Activated effector memory CD4-positive, alpha-beta T cell treated with Interleukin-2 at 50 U/mL for 16 hours (primary cell): Measurements from ENCODE around the gene SLC38A9.
"Not testable (repeated sequence)": the region's sequence is repeated elsewhere in the genome, so short reads cannot be mapped to it uniquely, and the experiment has no call there.

ENCODE experiments used
- DNase-seq: peaks from one replicate; pipeline ENCODE4 v3.0.0-alpha.2; 2020

SLC38A9 gene, protein sequence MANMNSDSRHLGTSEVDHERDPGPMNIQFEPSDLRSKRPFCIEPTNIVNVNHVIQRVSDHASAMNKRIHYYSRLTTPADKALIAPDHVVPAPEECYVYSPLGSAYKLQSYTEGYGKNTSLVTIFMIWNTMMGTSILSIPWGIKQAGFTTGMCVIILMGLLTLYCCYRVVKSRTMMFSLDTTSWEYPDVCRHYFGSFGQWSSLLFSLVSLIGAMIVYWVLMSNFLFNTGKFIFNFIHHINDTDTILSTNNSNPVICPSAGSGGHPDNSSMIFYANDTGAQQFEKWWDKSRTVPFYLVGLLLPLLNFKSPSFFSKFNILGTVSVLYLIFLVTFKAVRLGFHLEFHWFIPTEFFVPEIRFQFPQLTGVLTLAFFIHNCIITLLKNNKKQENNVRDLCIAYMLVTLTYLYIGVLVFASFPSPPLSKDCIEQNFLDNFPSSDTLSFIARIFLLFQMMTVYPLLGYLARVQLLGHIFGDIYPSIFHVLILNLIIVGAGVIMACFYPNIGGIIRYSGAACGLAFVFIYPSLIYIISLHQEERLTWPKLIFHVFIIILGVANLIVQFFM

DNA sequence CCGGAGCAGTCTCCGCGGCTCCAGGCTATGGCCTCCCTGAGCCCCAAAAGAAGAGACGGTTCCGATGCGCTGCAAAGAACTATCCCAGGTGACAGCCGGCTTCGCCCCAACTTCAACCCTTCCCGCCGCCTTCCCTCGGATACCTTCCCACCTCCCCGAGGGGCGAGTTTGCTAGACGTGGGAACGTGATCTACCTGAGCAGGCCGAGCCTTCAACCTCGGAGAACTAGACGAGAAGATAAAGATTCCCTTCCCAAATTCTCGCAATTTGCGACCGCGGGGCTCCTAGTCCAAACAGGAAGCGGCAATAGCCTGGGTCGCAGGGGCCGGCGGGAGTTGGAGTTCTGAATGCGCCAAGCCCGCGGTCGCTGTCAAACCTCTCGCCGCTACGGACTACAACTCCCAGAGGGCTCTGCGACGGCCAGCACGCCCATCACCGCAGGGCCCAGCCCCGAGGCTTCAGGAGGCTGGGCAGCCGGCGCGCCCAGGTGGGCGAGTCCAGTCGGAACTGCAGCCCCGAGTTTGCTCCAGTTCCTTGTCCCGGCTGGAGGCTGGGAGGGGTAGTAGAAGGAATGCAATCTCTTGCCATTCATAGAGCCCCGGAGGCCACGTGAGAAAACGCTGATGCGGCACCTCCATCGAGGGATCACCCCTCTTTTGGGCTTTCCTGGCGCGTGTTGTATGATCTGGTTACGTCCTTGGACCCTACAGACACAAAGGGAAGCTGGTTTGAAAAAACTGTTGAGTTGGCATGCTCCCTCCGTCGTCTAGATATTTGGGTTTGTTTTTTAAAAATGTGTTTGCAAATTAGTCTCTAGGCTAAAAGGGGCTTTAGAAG, at the start of gene SLC38A9:
SLC38A9 (minus strand) TSS at position 302 of the 837 bp plus-strand sequence. CDS start 14,366 bp downstream, outside the sequence.
- peak; percentile 84 for DNase-seq

DNA sequence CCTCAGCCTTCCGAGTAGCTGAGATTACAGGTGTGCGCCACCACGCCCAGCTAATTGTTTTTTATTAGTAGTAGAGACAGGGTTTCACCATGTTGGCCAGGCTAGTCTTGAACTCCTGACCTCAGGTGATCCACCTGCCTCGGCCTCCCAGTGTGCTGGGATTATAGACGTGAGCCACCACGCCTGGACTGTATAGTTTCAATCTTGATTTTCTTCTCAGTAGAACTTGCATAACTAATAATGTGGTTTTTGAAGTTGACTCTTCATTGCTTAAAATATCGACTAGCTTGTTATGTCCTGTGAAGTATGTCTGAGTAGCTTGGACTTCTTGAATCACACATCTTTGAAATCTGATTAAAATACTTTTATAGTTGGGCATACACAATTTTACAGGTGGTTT, 49.6 kb upstream of the SLC38A9 start:
- not testable (repeated sequence) for DNase-seq

DNA sequence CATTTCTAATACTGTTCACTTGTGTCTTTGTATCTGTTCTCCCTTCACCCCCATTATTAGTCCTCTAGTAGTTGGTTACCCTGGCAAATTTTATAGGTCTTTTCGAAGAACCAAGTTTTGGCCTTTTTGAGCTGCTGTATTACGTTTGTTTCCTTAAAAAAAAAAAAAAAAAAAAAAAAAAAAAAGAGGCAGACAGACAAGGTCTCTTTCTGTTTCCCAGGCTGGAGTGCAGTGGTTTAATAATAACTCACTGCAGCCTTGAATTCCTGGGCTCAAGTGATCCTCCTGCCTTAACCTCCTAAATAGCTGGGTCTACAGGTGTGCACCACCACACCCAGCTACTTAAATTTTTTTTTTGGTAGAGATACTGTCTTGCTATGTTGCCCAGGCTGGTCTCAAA, 46.6 kb upstream of the SLC38A9 start:
- DNase-seq, result no peak

DNA sequence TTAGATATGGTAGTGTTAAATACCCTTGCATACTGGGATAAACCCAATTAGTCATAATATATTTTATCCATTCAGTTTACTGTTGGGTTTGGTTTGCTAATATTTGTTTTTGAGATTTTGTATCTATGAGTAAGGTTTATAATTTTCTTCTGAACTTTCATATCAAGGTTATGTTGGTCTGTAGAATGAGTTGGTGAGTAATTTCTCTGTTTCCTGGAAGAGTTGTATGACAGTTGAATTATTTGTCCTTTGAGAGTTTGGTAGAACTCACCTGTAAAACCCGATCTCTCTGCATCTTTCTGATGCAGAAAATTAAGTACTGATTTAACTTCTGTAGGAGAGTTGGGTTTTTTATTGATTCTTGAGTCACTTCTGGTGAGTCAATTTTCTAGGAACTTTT, 46.1 kb upstream of the SLC38A9 start:
- DNase-seq, result no peak

DNA sequence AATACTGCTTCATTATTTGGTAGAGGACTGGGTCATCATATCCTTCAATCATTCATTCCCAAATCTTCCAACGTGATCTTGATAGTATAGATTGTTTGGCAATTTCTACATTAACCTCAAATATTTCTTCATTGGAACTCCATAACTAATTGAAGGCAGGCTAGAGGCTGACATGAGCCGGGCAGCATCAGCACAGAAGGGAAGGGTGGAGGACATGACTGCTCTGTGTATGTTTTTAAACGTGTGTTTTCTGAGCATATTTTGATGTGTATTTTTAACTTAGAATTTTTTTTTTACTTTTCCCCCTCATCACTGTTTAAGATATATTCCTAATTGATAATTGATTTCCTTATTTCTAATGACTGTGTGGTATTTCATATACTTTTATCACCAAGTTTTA, 38.4 kb upstream of the SLC38A9 start:
- DNase-seq, result no peak

DNA sequence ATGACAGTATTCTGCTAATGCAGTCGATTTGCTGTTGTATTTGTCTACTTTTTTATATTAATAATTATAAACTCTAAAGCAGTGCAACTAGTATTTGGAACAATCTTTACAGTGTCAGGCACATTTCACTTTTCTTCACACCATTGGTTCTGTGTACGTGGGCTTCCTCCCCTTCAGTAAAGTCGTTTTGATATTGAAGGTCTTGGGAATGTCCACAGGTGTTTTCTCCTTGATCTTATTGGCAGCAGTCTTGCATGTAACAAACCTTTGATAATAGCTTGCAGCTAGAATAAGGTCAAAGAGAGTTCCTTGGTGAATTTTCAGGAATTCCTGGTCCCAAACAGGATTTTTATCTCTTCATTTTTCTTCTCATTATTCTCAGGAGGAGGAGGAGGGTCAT, 37.9 kb upstream of the SLC38A9 start:
- no peak for DNase-seq

DNA sequence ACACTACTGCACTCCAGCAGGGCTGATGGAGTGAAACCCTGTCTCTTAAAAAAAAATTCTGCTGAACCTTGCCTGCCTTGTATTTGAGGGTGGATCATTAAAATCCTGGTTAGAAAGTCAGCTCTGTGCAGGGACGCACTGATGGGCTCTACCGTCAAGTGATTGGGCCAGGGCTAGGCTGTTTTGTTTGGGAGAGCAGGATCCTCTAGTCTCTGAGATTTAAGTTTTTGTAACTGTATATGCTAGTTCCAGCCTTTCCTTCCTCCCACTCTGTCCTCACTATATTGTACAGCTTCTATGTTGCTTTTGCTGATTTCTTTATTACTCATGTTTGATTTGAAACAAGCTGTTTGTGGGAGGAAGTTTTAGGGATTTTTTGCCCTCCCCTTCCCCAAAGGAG, 37.3 kb upstream of the SLC38A9 start:
- DNase-seq, result no peak

DNA sequence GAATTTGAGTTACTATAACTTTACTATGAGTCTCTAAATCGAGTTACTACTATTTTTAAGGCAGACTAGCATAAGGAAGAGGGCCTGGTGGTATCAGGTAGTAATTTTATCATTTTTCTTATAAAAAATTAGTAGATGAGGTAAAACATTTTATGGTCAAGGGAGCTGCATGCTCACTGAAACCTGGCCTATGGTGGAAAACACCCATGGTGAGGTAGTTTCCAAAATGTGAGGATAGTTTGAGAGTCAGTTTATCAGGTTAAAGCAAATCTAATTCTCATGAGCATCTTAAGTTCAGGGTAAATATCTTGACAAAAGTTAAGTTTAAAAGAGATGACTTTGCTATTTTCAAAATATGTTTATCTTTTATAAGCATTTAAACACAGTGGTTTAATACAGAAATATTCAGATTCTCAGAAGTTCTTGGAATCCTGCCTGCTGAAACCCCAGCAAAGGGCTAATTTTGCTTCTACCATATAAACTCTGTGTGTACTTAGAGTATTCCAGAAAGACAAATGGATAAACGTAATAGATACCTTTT, 35.7 kb upstream of the SLC38A9 start:
- DNase-seq, result no peak

DNA sequence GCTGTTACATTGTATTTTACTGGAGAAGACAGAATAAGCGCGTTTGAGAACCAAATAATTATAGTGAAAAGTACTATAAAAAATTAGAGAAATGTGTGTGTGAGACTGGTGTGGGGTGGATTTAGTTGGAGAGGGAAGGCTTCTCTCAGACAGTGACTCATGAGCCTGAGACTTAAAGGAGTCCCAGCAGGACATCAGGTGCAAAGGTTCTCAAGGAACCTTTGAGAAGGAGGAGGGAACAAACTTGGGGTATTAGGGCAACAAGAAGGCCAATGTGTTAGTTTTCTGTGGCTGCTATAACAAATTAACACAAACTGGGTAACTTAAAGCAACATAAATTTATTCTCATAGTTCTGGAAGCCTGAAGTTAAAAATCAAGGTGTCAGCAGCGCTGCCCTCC, 30.7 kb upstream of the SLC38A9 start:
- DNase-seq, result no peak

DNA sequence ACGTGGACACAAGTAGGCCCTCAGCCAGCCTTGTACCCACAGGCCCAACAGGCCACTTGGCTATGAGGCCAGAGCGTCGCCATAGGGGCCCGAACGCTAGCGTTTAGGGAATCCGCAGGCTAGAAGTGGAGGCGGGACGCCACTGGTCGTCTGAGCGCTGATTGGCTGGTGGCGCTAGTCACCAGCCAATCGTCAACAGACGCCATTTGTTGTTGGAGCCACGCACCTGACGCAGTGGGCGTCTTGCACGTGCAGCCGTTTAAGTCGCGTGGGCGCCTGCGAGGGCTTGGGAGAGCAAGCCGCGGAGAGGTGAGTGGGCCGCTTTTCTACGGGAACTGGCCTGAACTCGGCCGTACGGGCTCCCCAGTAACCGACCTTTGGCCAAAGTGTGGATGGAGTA, 25.7 kb upstream of the SLC38A9 start, which contains the start of gene DDX4:
DDX4 (plus strand) TSS at position 269 of the 400 bp plus-strand sequence. CDS start 903 bp downstream, outside the sequence.
- DNase-seq, result no peak

DNA sequence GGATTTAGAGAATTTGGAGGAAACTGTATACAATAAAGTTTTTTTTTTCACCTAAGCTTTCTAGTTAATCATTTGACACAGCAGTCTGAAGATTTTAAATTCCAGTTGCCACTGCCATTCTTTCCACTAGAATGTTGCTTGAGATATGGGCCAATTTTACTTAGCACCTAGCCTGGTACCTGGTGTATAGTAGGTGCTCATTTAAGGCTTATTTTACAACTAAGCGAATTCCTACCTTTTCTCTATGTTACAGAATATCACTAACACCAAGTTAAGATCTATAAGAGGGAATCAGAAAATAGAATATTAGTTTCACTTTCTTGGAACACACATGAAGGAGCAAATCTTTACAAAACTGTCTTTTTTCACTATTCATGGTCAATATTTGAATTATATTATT, 22.5 kb upstream of the SLC38A9 start:
- no peak for DNase-seq

DNA sequence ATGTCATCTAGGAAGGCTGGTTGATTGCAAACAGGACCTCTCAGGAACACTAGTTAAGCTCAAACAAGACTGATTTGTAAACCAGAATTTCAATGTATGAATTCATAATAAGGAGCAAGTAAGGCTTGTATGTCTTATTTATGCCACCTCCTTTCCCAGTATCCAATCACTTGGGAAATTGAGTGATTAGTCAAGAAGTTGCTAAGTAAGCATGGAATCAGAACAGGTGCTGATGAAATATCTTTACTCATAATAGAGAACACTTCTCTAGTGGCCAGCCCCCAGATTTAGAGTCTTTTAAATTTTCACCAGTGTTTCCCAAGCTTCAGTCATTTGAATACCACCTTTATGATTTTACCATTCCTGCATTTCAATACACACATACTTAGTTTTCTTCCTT, 20.5 kb upstream of the SLC38A9 start:
- DNase-seq, result no peak

DNA sequence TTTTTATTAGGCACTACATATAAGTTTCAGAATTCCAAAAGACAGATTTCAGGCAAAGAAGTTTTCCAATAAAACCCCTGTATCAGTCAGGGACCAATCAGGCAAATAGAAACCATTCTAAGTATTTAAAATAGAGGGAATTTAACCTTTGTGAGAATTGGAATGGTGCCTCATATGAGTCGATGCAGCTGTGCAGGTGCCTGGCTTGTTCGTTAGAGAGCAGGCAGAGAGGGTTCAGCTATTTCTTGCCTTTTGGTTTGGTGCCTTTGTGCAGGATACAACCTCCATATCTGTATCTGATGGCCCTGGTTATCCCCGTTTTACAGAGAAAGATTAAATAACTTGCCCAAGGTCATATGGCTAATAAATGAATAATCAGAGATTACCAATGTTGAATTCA, 19.7 kb upstream of the SLC38A9 start:
- DNase-seq, result no peak

DNA sequence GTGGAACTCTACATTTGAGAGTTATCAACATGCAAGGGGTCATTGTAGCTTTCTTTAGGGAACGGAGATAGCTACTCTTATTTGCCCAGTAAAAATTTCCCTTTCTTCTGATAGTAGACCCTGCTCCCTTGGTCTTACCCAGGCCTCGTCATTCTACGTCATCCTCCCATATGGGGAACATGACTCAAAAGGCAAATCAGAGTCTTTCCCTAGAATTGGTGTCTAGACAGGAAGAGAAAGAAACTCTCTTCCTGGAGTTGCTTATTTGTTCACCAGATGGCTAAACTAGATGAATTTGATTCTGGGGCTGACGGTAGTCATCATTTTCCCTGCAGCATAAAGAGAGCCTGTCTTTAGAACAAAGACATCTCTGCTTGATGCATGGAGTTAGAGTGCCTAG, 12.2 kb upstream of the SLC38A9 start:
- DNase-seq, result no peak

DNA sequence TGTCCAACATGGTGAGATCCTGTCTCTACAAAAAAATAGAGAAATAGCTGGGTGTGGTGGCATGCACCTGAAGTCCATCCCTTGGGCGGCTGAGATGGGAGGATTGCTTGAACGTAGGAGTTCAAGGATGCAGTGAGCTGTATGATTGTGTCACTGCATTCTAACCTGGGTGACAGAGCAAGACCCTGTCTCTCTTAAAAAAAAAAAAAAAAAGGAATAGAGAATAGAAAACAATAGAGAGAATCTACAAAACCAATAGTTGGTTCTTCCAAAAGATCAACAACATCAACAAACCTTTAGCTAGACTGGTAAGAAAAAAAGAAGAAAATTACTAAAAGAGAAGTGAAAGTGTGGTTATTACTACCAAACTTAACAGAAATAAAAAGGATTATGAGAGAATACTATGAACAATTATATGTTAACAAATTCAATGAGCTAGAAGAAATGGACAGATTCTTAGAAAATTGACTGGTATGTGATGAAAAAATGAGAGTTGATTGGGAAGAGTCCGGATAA, 8.1 kb upstream of the SLC38A9 start:
- DNase-seq, result no peak

DNA sequence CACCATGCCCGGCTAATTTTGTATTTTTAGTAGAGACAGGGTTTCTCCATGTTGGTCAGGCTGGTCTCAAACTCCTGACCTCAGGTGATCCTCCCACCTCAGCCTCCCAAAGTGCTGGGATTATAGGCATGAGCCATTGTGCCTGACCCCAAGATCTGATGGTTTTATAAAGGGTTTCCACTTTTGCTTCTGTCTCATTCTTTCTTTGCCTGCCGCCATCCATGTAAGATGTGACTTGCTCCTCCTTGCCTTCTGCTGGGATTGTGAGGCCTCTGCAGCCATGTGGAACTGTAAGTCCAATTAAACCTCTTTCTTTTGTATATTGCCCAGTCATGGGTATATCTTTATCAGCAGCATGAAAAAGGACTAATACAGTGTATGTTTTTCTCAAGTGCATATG, 6.9 kb upstream of the SLC38A9 start:
- DNase-seq, result not testable (repeated sequence)

DNA sequence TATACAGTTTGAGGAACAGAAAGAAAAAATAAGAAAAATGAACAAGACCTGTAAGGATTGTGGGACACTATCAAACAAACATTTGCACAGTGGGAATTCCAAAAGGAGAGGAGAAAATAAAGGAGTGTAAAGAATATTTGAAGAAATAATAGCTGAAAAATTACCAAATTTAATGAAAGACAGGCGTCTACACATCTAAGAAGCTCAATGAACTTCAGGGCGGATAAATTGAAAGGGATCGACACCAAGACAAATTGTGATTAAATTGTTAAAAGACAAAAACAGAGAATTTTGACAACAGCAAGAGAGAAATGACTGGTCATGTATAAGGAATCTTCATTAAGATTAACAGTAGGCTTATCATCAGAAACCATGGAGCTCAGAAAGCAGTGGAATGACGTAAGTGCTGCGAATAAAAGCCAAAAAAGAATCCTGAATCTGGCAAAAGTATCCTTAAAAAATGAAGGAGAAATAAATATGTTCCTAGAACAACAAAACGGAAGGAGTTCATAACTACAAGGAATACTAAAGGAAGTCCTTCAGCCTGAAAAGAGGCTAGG, 3.5 kb upstream of the SLC38A9 start:
- DNase-seq, result no peak

DNA sequence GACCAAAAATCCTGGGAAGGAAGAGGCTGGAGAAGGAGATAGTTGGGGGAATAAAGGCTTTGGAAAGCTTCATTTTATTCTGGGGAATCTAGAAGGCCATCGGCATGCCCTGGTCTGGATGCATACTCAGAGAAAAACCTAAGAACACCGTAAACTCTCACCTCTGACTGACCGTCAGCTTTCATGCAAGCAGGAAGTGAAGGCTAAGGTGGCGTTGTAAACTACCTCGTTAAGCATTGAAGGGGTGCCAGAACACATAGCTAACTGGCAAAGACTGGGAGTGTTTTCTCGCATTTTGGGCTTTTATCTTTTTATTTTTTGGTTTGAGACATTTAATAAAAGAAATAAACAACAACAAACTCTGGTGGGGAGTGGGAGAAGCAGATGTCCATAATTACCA, 2.6 kb upstream of the SLC38A9 start:
- DNase-seq, result no peak

DNA sequence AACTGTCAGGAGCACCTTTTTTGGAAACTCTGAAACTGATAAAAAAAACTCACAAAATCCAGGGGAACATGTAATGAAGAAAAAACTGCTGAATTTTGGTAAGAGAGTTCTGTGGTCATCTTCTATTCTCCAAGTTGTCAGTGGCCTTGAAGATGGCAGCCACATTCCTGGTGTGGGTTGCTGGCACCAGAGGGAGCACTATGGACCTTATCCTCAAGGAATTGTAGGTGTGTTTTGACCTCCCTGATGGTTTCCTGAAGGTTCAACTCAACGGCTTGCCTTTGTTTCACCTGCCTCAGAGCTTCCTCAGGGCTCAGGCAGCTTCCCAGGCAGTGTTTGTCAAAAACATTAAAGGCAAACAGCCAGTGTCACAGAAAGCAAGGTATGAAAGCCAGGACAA, 2.2 kb upstream of the SLC38A9 start:
- DNase-seq, result no peak

DNA sequence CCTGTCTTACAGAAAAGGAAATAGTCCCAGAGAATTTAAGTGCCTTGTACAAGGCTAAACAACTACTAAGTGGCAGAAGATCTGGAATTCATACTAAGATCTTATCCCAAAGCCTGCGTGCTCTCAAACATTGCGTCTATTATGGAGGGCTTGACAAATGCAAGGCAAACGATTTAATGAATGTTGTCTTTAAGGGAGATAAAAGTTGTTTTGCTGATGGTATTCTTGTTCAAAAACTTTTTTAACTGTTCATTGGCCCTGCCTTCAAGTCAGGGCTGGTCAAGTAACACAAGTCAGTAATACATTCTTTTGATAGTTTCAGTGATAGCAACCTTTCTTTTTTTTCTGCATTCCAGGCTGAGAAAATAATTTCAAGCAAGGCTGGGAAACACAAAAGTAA, 1.7 kb upstream of the SLC38A9 start:
- DNase-seq, result no peak

DNA sequence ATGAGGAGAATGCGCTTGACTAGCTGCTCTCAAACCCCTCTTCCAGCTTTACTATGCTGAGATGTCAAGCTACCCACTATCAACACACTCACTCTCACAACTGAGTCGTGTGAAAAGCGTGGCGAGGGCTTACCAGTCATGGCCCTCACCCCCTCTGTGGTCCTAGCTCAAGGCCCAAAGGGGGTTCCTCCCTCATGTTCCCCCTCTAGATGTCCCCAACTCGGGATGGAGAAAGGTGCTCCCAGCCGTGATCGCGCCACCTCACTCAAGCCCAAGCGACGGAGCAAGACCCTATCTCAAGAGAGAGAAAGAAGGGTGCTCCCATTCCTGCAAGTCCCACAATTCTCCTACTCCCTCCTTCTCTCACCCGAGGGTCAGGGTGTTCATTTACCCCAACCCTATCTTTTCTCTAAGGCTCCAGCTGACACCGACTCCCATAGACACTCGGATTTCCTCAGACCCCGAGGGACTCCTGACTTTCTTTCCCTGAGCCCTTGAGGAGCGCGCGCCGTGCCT, 559 bp downstream of the SLC38A9 start:
- no peak for DNase-seq

DNA sequence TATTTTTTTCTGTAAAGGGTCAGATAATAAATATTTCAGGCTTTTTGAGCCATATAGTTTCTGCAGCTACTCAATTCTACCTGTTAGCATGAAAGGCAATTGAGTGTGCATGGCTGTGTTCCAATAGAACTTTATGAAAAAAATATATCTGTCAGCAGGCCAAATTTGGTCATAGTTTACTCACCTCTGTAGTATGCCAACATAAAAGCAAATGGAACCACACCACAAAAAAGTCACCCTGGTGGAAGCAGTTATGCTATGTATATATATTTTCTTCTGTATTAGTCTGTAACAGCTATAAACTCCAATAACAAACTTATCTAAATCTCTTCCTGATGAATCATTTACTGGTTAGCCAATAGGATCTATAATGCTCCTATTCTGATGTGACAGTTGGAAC, 3.4 kb downstream of the SLC38A9 start:
- no peak for DNase-seq

DNA sequence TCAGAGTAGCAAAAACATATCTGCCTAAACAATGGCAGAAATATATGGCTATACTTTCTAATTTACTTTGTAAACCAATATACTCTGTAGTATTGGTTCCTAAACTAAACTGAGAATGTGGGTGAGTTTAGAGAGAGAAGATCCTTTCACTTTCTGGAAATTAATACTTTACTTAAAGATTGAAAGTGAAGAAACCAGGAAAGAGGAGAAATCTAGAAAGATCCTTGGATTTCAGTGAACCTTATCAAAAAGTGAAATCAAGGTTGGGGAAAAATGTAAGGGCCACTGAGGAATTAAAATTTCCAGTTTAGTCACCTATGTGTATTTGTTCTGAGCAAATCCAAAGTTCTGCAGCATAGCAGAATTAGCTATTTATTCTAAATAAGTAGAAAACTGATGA, 5.9 kb downstream of the SLC38A9 start:
- DNase-seq, result no peak
